Caco-2 (cell line): ENCODE results near the gene HTR4. TPM values are rescaled to one million over a fixed set of nuclear protein-coding genes. Genes with fewer than 3 reads are reported as not detected.

Experiments used
- BruUV-seq: library from RNA; stranded (reverse); fragments of 400-500 nt; replicated peaks from 2 replicates; lab custom pipeline; 2021; lab: Mats Ljungman, UMichigan
- CTCF ChIA-PET: fragments of 300-600 bp; sonication (Branson Sonifier 250); formaldehyde crosslinking; loops from one replicate; lab custom pipeline; 2022; ENCODE audit warnings: antibody characterized with exemption; lab: Charles Lee
- POLR2A ChIA-PET: fragments of 300-600 bp; sonication (Branson Sonifier 250); formaldehyde crosslinking; loops from one replicate; lab custom pipeline; 2022; ENCODE audit warnings: antibody characterized with exemption; lab: Charles Lee
- DNase-seq, 2 experiments: peaks; one replicate each; pipeline versions ENCODE4 v3.0.0 to v3.0.0-alpha.2; 2020 to 2022
- H3K27me3 ChIP-seq: replicated peaks from 2 replicates; pipeline ENCODE4 v1.6.0; 2011; ENCODE audit warnings: low read length; ENCODE audit not compliant: control insufficient read depth, insufficient read depth
- H3K36me3 ChIP-seq: 2 replicates; pipeline ENCODE4 v1.5.1; 2011; ENCODE audit warnings: low read length; ENCODE audit not compliant: control insufficient read depth, insufficient read depth
- H3K4me1 ChIP-seq: fragments of 250-450 bp; sonication (Bioruptor Pico); 2 replicates; pipeline ENCODE4 v1.5.1; 2020; ENCODE audit warnings: mild to moderate bottlenecking
- H3K4me3 ChIP-seq: 2 replicates; pipeline ENCODE4 v1.5.1; 2011; ENCODE audit warnings: low read depth, mild to moderate bottlenecking, control low read depth, low read length
- H3K9me3 ChIP-seq: fragments of 250-450 bp; sonication (Bioruptor Pico); 2 replicates; pipeline ENCODE4 v1.5.1; 2020; ENCODE audit warnings: mild to moderate bottlenecking, moderate library complexity
- H3K27ac Mint-ChIP-seq: one replicate; pipeline ENCODE4 v1.8.0; 2022; ENCODE audit warnings: mixed read lengths; ENCODE audit not compliant: unreplicated experiment
- H3K27me3 Mint-ChIP-seq: one replicate; pipeline ENCODE4 v1.8.0; 2022; ENCODE audit warnings: mixed read lengths; ENCODE audit not compliant: insufficient read depth, unreplicated experiment
- H3K36me3 Mint-ChIP-seq: one replicate; pipeline ENCODE4 v1.8.0; 2022; ENCODE audit warnings: mild to moderate bottlenecking, mixed read lengths; ENCODE audit not compliant: insufficient read depth, unreplicated experiment
- H3K4me1 Mint-ChIP-seq: one replicate; pipeline ENCODE4 v1.8.0; 2022; ENCODE audit warnings: low read depth, mixed read lengths; ENCODE audit not compliant: unreplicated experiment
- H3K4me3 Mint-ChIP-seq: one replicate; pipeline ENCODE4 v1.8.0; 2022; ENCODE audit warnings: mild to moderate bottlenecking, moderate library complexity, mixed read lengths; ENCODE audit not compliant: unreplicated experiment
- H3K9me3 Mint-ChIP-seq: one replicate; pipeline ENCODE4 v1.8.0; 2022; ENCODE audit warnings: mixed read lengths; ENCODE audit not compliant: unreplicated experiment
- intact Hi-C: fragments of 100-400 bp; cut with micrococcal nuclease; formaldehyde crosslinking; loops from one replicate; pipeline ENCODE4 v1.10.0; 2022; ENCODE audit not compliant: unreplicated experiment
- total RNA-seq: library from RNA; stranded (reverse); gene quantifications from 2 replicates; pipeline ENCODE4 v1.2.3, GENCODE V29; 2022
- TF ChIP-seq, protein P1 (sequence below), 2 experiments: fragments of 200-600 bp in 1 of 2; IDR thresholded peaks; 1 replicate in 1 of 2; 2 replicates in 1 of 2; pipeline versions ENCODE4 v1.5.1 to v1.8.0; 2011 to 2022; ENCODE audit warnings: antibody characterized with exemption in 1 of 2, control low read depth in 1 of 2, inconsistent platforms in 1 of 2, low read depth in 1 of 2, low read length in 1 of 2, mild to moderate bottlenecking in 1 of 2, moderate library complexity in 1 of 2; ENCODE audit not compliant: insufficient read depth in 1 of 2, severe bottlenecking in 1 of 2, unreplicated experiment in 1 of 2

HTR4 gene
- total RNA-seq, 1 experiment from 2014 or later = not detected

DNA sequence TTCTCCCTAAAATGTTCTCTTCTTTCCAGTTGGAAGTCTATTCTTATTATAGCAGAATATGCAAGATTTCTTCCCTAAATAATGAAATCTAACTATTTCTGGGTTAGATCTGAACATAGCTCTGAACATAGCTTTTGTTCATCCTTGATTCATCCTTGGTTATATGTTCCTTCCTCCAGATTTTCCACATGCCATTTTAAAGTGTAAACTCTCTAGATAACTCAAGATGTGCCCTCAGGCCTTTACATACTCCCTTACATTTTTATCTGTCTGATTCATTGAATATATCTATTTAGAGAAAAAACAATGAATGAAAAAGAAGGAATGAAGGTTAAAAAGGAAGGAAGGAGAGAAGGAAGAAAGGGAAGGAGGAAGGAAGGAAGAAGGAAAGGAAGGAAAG, 169.7 kb downstream of the HTR4 start:
- POLR2A ChIA-PET = no interaction called here
- peaks cover 26% of the 10 kb centered on the region for H3K27me3 Mint-ChIP-seq

DNA sequence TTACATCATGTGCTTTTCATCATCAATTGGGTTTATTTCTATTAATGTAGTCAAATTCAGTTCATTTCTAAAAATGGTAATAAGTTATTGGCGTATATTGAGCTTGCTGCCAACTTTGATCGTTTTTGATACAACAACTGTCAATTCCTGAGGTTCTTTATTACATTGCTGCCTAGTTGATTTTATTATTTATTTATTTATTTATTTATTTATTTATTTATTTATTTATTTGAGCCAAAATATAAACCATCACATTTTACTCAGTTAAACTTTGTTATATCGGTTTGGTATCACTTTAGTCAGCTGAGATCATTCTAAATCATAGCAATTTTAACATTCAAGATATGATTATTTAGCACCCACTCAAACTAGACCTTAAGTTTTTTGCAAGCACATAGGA, 170.6 kb downstream of the HTR4 start:
- no TSS peak for BruUV-seq
- ChIA-PET CTCF (no interaction called here), POLR2A (interaction anchor here (0.6 kb wide), 1 partner anchor 1433 kb away, joined by 5 read pairs; no protein-coding TSS in a partner anchor)
- H3K27ac Mint-ChIP-seq = no peak overlapping the region
- Histone ChIP-seq H3K4me3 (no peak overlapping the region), H3K9me3 (no peaks in the 10 kb centered on the region), H3K27me3 (no peaks in the 10 kb centered on the region), H3K4me1 (no peaks in the 10 kb centered on the region), H3K36me3 (no peaks in the 10 kb centered on the region)
- no peak overlapping the region for H3K4me3 Mint-ChIP-seq
- H3K36me3 Mint-ChIP-seq = peaks cover 9% of the 10 kb centered on the region
- peaks cover 7% of the 10 kb centered on the region for H3K4me1 Mint-ChIP-seq
- TF ChIP-seq, protein P1, sequence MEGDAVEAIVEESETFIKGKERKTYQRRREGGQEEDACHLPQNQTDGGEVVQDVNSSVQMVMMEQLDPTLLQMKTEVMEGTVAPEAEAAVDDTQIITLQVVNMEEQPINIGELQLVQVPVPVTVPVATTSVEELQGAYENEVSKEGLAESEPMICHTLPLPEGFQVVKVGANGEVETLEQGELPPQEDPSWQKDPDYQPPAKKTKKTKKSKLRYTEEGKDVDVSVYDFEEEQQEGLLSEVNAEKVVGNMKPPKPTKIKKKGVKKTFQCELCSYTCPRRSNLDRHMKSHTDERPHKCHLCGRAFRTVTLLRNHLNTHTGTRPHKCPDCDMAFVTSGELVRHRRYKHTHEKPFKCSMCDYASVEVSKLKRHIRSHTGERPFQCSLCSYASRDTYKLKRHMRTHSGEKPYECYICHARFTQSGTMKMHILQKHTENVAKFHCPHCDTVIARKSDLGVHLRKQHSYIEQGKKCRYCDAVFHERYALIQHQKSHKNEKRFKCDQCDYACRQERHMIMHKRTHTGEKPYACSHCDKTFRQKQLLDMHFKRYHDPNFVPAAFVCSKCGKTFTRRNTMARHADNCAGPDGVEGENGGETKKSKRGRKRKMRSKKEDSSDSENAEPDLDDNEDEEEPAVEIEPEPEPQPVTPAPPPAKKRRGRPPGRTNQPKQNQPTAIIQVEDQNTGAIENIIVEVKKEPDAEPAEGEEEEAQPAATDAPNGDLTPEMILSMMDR (IDR thresholded peaks at IDR 0.05; ENCODE audit: insufficient read depth in 1 of 2, low read depth in 1 of 2, low read length in 1 of 2, severe bottlenecking in 1 of 2, unreplicated experiment in 1 of 2) = no peak
- no peaks in the 10 kb centered on the region for H3K9me3 Mint-ChIP-seq
- DNase-seq = no peak
- peaks cover 26% of the 10 kb centered on the region for H3K27me3 Mint-ChIP-seq
- intact Hi-C loops = loop anchor here (2.0 kb wide), 1 partner anchor 39 kb away; no protein-coding TSS in a partner anchor

More for the DNA sequence above, 169.7 kb downstream of the HTR4 start:
- Mint-ChIP-seq H3K9me3 (no peaks in the 10 kb centered on the region), H3K4me3 (no peak overlapping the region), H3K27ac (no peak overlapping the region), H3K4me1 (peaks cover 7% of the 10 kb centered on the region), H3K36me3 (peaks cover 9% of the 10 kb centered on the region)
- CTCF ChIA-PET = no interaction called here
- Histone ChIP-seq H3K27me3 (no peaks in the 10 kb centered on the region), H3K4me3 (no peak overlapping the region), H3K36me3 (no peaks in the 10 kb centered on the region), H3K4me1 (no peaks in the 10 kb centered on the region), H3K9me3 (no peaks in the 10 kb centered on the region)
- no TSS peak for BruUV-seq
- no peak for DNase-seq
- intact Hi-C loops = no loop called here
- TF ChIP-seq, protein P1 (IDR thresholded peaks at IDR 0.05; ENCODE audit: insufficient read depth in 1 of 2, low read depth in 1 of 2, low read length in 1 of 2, severe bottlenecking in 1 of 2, unreplicated experiment in 1 of 2) = no peak

DNA sequence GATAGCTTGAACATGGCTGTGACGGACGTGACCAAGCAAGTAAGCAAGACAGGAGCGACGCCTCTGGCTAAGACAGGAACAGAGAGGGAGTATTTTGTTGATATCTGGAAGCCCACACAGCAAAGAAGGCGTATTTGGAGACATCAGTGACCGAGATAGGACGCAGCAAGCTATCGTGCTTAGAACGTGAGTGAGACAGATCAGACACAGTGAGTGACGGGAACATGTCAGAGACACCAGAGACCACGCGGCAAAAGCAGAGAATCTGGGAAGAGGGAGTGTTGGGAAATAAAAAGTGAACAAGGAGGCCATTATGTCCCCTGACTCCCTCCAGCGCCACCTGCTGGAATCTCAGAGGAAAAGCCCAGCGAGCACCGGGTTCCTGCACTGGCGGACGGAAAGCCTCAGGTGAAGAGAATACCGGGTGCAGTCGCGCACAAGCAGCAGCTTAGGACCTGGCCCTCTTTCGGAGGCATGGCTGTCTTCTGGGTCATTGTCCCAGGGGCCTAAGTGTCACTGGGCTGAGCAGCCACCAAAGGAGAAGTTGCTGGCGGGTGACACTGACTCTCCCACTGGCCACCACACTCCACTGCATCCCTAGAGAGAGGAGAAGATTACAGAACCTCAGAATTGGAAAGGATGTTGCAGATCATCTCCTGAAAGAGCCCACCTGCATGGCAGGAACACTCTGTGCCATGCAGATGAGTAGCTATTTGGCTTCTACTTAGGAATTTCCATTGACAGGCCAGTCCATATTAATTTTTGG, 171.4 kb downstream of the HTR4 start:
- Mint-ChIP-seq H3K4me3 (no peak overlapping the region), H3K27ac (no peak overlapping the region), H3K4me1 (peaks cover 7% of the 10 kb centered on the region), H3K9me3 (no peaks in the 10 kb centered on the region), H3K36me3 (peaks cover 9% of the 10 kb centered on the region), H3K27me3 (peaks cover 28% of the 10 kb centered on the region)
- POLR2A ChIA-PET = no interaction called here
- no TSS peak for BruUV-seq
- Histone ChIP-seq H3K4me3 (no peak overlapping the region), H3K36me3 (no peaks in the 10 kb centered on the region), H3K27me3 (no peaks in the 10 kb centered on the region), H3K4me1 (no peaks in the 10 kb centered on the region), H3K9me3 (no peaks in the 10 kb centered on the region)
- TF ChIP-seq, protein P1 (IDR thresholded peaks at IDR 0.05; ENCODE audit: insufficient read depth in 1 of 2, low read depth in 1 of 2, low read length in 1 of 2, severe bottlenecking in 1 of 2, unreplicated experiment in 1 of 2) = peak; percentile 40 to 51
- CTCF ChIA-PET = no interaction called here
- peak; percentile 38 to 58 for DNase-seq
- intact Hi-C loops = loop anchor here (2.0 kb wide), 1 partner anchor 38 kb away; no protein-coding TSS in a partner anchor
